Hepatocyte (in vitro differentiated cells): ENCODE data around the gene OSBPL10. TPM values are rescaled to one million over a fixed set of nuclear protein-coding genes. Genes with fewer than 3 reads are reported as not detected.

ENCODE experiments used
- DNase-seq: peaks from one replicate; pipeline ENCODE4 v3.0.0-alpha.2; 2016; ENCODE audit warnings: low spot score
- H2AFZ ChIP-seq: fragments of 200-600 bp; sonication (generic); 2 replicates; pipeline ENCODE4 v1.6.0; 2016; ENCODE audit warnings: antibody characterized with exemption, mild to moderate bottlenecking
- H3K27ac ChIP-seq: fragments of 200-600 bp; sonication (generic); 2 replicates; pipeline ENCODE4 v1.5.1; 2016; ENCODE audit warnings: mild to moderate bottlenecking
- H3K27me3 ChIP-seq: fragments of 200-600 bp; sonication (generic); 2 replicates; pipeline ENCODE4 v1.6.1; 2016
- H3K36me3 ChIP-seq: fragments of 200-600 bp; sonication (generic); replicated peaks from 2 replicates; pipeline ENCODE4 v1.5.1; 2016; ENCODE audit warnings: low read depth; ENCODE audit not compliant: insufficient read depth
- H3K4me1 ChIP-seq: fragments of 200-600 bp; sonication (generic); 2 replicates; pipeline ENCODE4 v1.5.1; 2016; ENCODE audit warnings: mild to moderate bottlenecking, moderate library complexity; ENCODE audit not compliant: insufficient read depth
- H3K4me2 ChIP-seq: fragments of 200-600 bp; sonication (generic); 2 replicates; pipeline ENCODE4 v1.6.0; 2016
- H3K4me3 ChIP-seq: fragments of 200-600 bp; sonication (generic); 2 replicates; pipeline ENCODE4 v1.5.1; 2016; ENCODE audit warnings: mild to moderate bottlenecking
- H3K79me2 ChIP-seq: fragments of 200-600 bp; sonication (generic); 2 replicates; pipeline ENCODE4 v1.6.0; 2017; ENCODE audit warnings: mild to moderate bottlenecking
- H3K9me2 ChIP-seq: fragments of 200-600 bp; sonication (generic); replicated peaks from 2 replicates; pipeline ENCODE4 v1.6.0; 2017; ENCODE audit warnings: mild to moderate bottlenecking; ENCODE audit not compliant: insufficient read depth
- H3K9me3 ChIP-seq: fragments of 200-600 bp; sonication (generic); 2 replicates; pipeline ENCODE4 v1.5.1; 2016; ENCODE audit warnings: low read depth, mild to moderate bottlenecking
- H4K20me1 ChIP-seq: fragments of 200-600 bp; sonication (generic); 2 replicates; pipeline ENCODE4 v1.6.0; 2016; ENCODE audit warnings: mild to moderate bottlenecking; ENCODE audit not compliant: insufficient read depth, poor library complexity, severe bottlenecking
- EZH2 ChIP-seq: fragments of 200-600 bp; sonication (generic); IDR thresholded peaks from 2 replicates; pipeline ENCODE4 v1.6.1; 2016; ENCODE audit warnings: antibody characterized with exemption, mild to moderate bottlenecking, borderline replicate concordance
- EZH2phosphoT487 ChIP-seq: fragments of 200-600 bp; sonication (generic); IDR thresholded peaks from one replicate; pipeline ENCODE4 v1.6.1; 2018; ENCODE audit warnings: antibody characterized with exemption, mild to moderate bottlenecking, low read depth, moderate library complexity; ENCODE audit not compliant: unreplicated experiment, severe bottlenecking
- WGBS: methylation state at CpG from one replicate; pipeline ENCODE4 v1.1.6; 2016; ENCODE audit warnings: low lambda C conversion rate; ENCODE audit errors: missing lambda C conversion rate; 5-methylcytosine and 5-hydroxymethylcytosine counted together
- polyA plus RNA-seq: library from polyadenylated mRNA; unstranded; fragments of >200 nt; fragmentation: Nextera tagmentation; extraction: Ambion mirVana; gene quantifications from 2 replicates; pipeline ENCODE4 v1.2.1, GENCODE V29; 2016
- total RNA-seq: library from RNA; depleted of rRNA; stranded (reverse); fragments of >200 nt; gene quantifications from 2 replicates; pipeline ENCODE4 v1.2.3, GENCODE V29; 2014
- TF ChIP-seq, protein P1 (sequence below): fragments of 200-600 bp; sonication (generic); IDR thresholded peaks from 2 replicates; pipeline ENCODE4 v1.5.1; 2016; ENCODE audit warnings: antibody characterized with exemption, mild to moderate bottlenecking; ENCODE audit not compliant: poor library complexity

OSBPL10 gene
- total and polyA plus RNA-seq, 2 experiments from 2014 or later, result 18.2 to 32.8 TPM

- Histone ChIP-seq H3K36me3 (no peaks in the 10 kb centered on the region), H3K27ac (no peak overlapping the region), H3K9me3 (no peaks in the 10 kb centered on the region), H3K4me3 (no peak overlapping the region), H3K27me3 (no peaks in the 10 kb centered on the region), H4K20me1 (no peaks in the 10 kb centered on the region), H3K9me2 (no peaks in the 10 kb centered on the region), H3K79me2 (no peaks in the 10 kb centered on the region), H3K4me1 (no peaks in the 10 kb centered on the region), H2AFZ (no peak overlapping the region), H3K4me2 (no peak overlapping the region)
- DNase-seq, result no peak
- no peak for TF ChIP-seq EZH2
- no peak for TF ChIP-seq EZH2phosphoT487
- TF ChIP-seq, protein P1, sequence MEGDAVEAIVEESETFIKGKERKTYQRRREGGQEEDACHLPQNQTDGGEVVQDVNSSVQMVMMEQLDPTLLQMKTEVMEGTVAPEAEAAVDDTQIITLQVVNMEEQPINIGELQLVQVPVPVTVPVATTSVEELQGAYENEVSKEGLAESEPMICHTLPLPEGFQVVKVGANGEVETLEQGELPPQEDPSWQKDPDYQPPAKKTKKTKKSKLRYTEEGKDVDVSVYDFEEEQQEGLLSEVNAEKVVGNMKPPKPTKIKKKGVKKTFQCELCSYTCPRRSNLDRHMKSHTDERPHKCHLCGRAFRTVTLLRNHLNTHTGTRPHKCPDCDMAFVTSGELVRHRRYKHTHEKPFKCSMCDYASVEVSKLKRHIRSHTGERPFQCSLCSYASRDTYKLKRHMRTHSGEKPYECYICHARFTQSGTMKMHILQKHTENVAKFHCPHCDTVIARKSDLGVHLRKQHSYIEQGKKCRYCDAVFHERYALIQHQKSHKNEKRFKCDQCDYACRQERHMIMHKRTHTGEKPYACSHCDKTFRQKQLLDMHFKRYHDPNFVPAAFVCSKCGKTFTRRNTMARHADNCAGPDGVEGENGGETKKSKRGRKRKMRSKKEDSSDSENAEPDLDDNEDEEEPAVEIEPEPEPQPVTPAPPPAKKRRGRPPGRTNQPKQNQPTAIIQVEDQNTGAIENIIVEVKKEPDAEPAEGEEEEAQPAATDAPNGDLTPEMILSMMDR, result no peak
- WGBS, result 92% methylated on average over 8 of the region's 8 CpGs
Measured at GRCh38 chr3:31732548-31732947, 248.5 kb downstream of the OSBPL10 start.

- H2AFZ ChIP-seq, result no peak overlapping the region
- H3K27me3 ChIP-seq, result no peaks in the 10 kb centered on the region
- H3K4me3 ChIP-seq, result no peak overlapping the region
- DNase-seq, result no peak
- no peak overlapping the region for H3K4me2 ChIP-seq
- H3K27ac ChIP-seq, result no peak overlapping the region
- no peaks in the 10 kb centered on the region for H3K36me3 ChIP-seq
- no peaks in the 10 kb centered on the region for H3K9me3 ChIP-seq
- no peaks in the 10 kb centered on the region for H3K4me1 ChIP-seq
- no peaks in the 10 kb centered on the region for H3K79me2 ChIP-seq
- TF ChIP-seq, protein P1, result no peak
- TF ChIP-seq EZH2 (no peak), EZH2phosphoT487 (no peak)
- 86% methylated on average over 8 of the region's 8 CpGs for WGBS
- no peaks in the 10 kb centered on the region for H3K9me2 ChIP-seq
- no peaks in the 10 kb centered on the region for H4K20me1 ChIP-seq
Measured at GRCh38 chr3:31729573-31729972, 251.5 kb downstream of the OSBPL10 start.

- no peak overlapping the region for H2AFZ ChIP-seq
- no peak for TF ChIP-seq EZH2
- no peak for TF ChIP-seq EZH2phosphoT487
- 93% methylated on average over 3 of the region's 3 CpGs for WGBS
Measured at GRCh38 chr3:31729082-31729481, 252.0 kb downstream of the OSBPL10 start.

GRCh38 chr3:31728403-31728802 is 252.7 kb downstream of the OSBPL10 start:
- Histone ChIP-seq H3K27ac (no peak overlapping the region), H2AFZ (no peak overlapping the region), H3K79me2 (no peaks in the 10 kb centered on the region), H3K27me3 (no peaks in the 10 kb centered on the region), H3K36me3 (no peaks in the 10 kb centered on the region), H3K4me1 (no peaks in the 10 kb centered on the region), H3K9me2 (no peaks in the 10 kb centered on the region), H3K9me3 (no peaks in the 10 kb centered on the region), H3K4me2 (no peak overlapping the region), H3K4me3 (no peak overlapping the region), H4K20me1 (no peaks in the 10 kb centered on the region)
- DNase-seq, result no peak
- WGBS, result 89% methylated on average over 2 of the region's 2 CpGs
- TF ChIP-seq EZH2phosphoT487 (no peak), EZH2 (no peak)
- TF ChIP-seq, protein P1, result no peak

More at GRCh38 chr3:31729082-31729481, 252.0 kb downstream of the OSBPL10 start:
- Histone ChIP-seq H3K9me3 (no peaks in the 10 kb centered on the region), H3K4me1 (no peaks in the 10 kb centered on the region), H3K27ac (no peak overlapping the region), H3K4me3 (no peak overlapping the region), H4K20me1 (no peaks in the 10 kb centered on the region), H3K27me3 (no peaks in the 10 kb centered on the region), H3K36me3 (no peaks in the 10 kb centered on the region), H3K79me2 (no peaks in the 10 kb centered on the region), H3K9me2 (no peaks in the 10 kb centered on the region), H3K4me2 (no peak overlapping the region)
- no peak for DNase-seq
